Measurements from ENCODE around the gene GATA3. TPM values are rescaled to one million over a fixed set of nuclear protein-coding genes. Genes with fewer than 3 reads are reported as not detected.

Gene GATA3
- total RNA-seq, 2 donors from 2014 or later, result 7.6 to 10.9 TPM

GRCh38 chr10:8034466-8035005 lies 20.0 kb upstream of the GATA3 start:
- no peak overlapping the region for H3K27ac Mint-ChIP-seq
- DNase-seq (ENCODE audit: low spot score), result no peak
- no peak for ATAC-seq
- H3K4me3 Mint-ChIP-seq, result no peak overlapping the region
- peaks cover 18 to 25% of the 10 kb centered on the region in 2 donors for H3K4me1 Mint-ChIP-seq (ENCODE audit: low read depth in 2 of 2)
- H3K36me3 Mint-ChIP-seq, result peaks cover 6% of the 10 kb centered on the region
- peaks cover 49 to 57% of the 10 kb centered on the region in 2 donors for H3K27me3 Mint-ChIP-seq
- H3K9me3 Mint-ChIP-seq, result no peaks in the 10 kb centered on the region

DNA sequence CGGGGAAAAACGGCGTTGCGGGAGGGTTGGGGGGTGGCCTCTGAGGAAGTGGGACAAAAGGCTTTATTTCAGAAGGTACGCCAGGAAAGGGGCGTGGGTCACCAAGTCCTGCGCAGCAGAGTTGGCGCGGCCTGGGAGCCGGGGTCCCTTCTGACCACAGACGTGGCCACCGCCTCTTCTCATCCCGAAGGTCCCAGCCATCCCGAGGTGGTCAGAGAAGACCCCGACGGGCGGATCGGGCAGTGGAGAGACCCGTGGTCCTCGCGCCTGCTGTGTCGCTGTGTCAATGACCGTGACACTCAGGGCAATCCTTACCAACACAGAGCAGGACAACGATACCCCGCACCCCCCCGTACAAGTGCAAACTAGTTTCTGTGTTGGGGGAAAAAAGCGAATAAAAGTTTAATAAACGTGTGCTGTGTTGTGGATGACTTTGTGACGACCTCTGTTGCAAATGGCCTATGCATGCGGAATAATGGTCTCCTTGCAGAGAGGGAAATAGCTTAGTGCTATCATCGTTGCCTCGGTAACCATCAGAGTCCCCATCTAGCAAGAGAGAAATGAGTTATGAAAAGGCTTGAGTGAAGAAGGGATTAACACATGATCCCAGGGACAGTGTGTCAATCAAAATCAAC lies 19.4 kb upstream of the GATA3 start:
- peaks cover 53 to 63% of the 10 kb centered on the region in 2 donors for H3K27me3 Mint-ChIP-seq
- H3K9me3 Mint-ChIP-seq, result no peaks in the 10 kb centered on the region
- DNase-seq (ENCODE audit: low spot score) (no peak), ATAC-seq (no peak)
- peaks cover 6% of the 10 kb centered on the region for H3K36me3 Mint-ChIP-seq
- peak overlapping the region in 1 of 2 donors; percentile 28 for H3K27ac Mint-ChIP-seq
- peak overlapping the region; percentile 33 for H3K4me3 Mint-ChIP-seq
- peaks cover 21 to 26% of the 10 kb centered on the region in 2 donors for H3K4me1 Mint-ChIP-seq (ENCODE audit: low read depth in 2 of 2)

DNA sequence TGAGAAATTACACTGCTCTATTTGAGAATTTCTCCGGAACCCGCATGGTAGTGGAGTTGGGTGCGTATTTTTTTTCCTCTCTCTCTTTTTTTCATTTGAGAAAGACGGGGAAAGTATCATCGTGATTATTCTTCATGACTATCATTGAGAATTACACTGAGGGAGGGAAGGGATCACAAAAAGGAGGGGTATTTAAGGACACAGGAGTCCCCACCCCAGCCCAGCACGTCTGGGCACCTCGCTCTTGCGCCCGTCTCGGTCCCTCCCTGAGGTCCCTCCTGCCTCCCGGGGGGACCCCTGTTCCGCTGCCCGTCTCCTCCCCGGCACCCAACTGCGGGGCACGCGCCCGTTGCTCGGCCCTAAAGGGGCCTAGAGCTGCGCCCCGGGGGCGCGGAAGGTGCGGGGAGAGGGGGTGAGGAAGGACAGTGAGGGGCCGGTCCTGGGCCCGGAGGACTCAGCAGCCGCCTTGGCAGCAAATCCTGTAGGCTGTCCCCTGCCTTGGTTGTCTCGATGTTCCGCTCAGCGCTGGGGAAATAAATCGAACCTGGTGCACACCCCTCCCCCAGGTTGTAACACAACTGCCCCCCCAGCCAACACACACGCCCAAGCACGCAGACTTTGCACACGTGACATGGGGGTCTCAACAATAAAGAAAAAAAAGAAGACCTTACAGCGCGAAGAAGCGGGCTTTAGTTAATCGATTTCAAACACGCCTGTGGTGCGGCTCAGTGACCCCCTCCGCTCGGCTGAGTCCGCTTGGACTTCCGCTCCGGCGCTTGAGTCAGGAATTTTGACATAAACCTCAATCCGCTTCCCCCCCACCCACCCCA lies 18.6 kb upstream of the GATA3 start:
- DNase-seq (ENCODE audit: low spot score), result no peak
- H3K36me3 Mint-ChIP-seq, result peaks cover 6% of the 10 kb centered on the region
- H3K4me3 Mint-ChIP-seq, result peak overlapping the region; percentile 33
- peak overlapping the region in 1 of 2 donors; percentile 28 for H3K27ac Mint-ChIP-seq
- peaks cover 49 to 70% of the 10 kb centered on the region in 2 donors for H3K27me3 Mint-ChIP-seq
- H3K4me1 Mint-ChIP-seq (ENCODE audit: low read depth in 2 of 2), result peaks cover 21 to 26% of the 10 kb centered on the region in 2 donors
- no peaks in the 10 kb centered on the region for H3K9me3 Mint-ChIP-seq
- no peak for ATAC-seq

GRCh38 chr10:8036506-8037198 lies 17.8 kb upstream of the GATA3 start:
- DNase-seq (ENCODE audit: low spot score) (no peak), ATAC-seq (no peak)
- H3K4me3 Mint-ChIP-seq, result no peak overlapping the region
- H3K27me3 Mint-ChIP-seq, result peaks cover 50 to 74% of the 10 kb centered on the region in 2 donors
- H3K4me1 Mint-ChIP-seq (ENCODE audit: low read depth in 2 of 2), result peaks cover 22 to 26% of the 10 kb centered on the region in 2 donors
- H3K9me3 Mint-ChIP-seq, result no peaks in the 10 kb centered on the region
- H3K27ac Mint-ChIP-seq, result no peak overlapping the region
- peaks cover 6% of the 10 kb centered on the region for H3K36me3 Mint-ChIP-seq

- Mint-ChIP-seq H3K36me3 (peaks cover 6% of the 10 kb centered on the region), H3K9me3 (no peaks in the 10 kb centered on the region), H3K4me3 (peak overlapping the region; percentile 32), H3K27me3 (peaks cover 52 to 74% of the 10 kb centered on the region in 2 donors), H3K27ac (no peak overlapping the region), H3K4me1 (ENCODE audit: low read depth in 2 of 2) (peaks cover 26 to 27% of the 10 kb centered on the region in 2 donors)
- no peak for ATAC-seq
- no peak for DNase-seq (ENCODE audit: low spot score)
Measured at GRCh38 chr10:8037199-8037801, 17.2 kb upstream of the GATA3 start.

GRCh38 chr10:8037941-8038894 lies 16.3 kb upstream of the GATA3 start:
- DNase-seq (ENCODE audit: low spot score) (no peak), ATAC-seq (no peak)
- H3K27ac Mint-ChIP-seq, result peak overlapping the region; percentile 4 to 45
- H3K36me3 Mint-ChIP-seq, result peaks cover 12% of the 10 kb centered on the region
- H3K27me3 Mint-ChIP-seq, result peaks cover 55 to 74% of the 10 kb centered on the region in 2 donors
- H3K4me1 Mint-ChIP-seq (ENCODE audit: low read depth in 2 of 2), result peaks cover 34 to 35% of the 10 kb centered on the region in 2 donors
- H3K4me3 Mint-ChIP-seq, result no peak overlapping the region
- no peaks in the 10 kb centered on the region for H3K9me3 Mint-ChIP-seq

GRCh38 chr10:8039321-8039881 lies 15.1 kb upstream of the GATA3 start:
- no peak overlapping the region for H3K4me3 Mint-ChIP-seq
- ATAC-seq (no peak), DNase-seq (ENCODE audit: low spot score) (no peak)
- peaks cover 44 to 45% of the 10 kb centered on the region in 2 donors for H3K4me1 Mint-ChIP-seq (ENCODE audit: low read depth in 2 of 2)
- no peaks in the 10 kb centered on the region for H3K9me3 Mint-ChIP-seq
- H3K36me3 Mint-ChIP-seq, result peaks cover 12% of the 10 kb centered on the region
- peaks cover 61 to 80% of the 10 kb centered on the region in 2 donors for H3K27me3 Mint-ChIP-seq
- no peak overlapping the region for H3K27ac Mint-ChIP-seq

GRCh38 chr10:8040651-8041050 lies 13.8 kb upstream of the GATA3 start:
- peaks cover 12% of the 10 kb centered on the region for H3K36me3 Mint-ChIP-seq
- H3K27ac Mint-ChIP-seq, result no peak overlapping the region
- no peaks in the 10 kb centered on the region for H3K9me3 Mint-ChIP-seq
- no peak for ATAC-seq
- H3K4me1 Mint-ChIP-seq (ENCODE audit: low read depth in 2 of 2), result peaks cover 49 to 50% of the 10 kb centered on the region in 2 donors
- H3K4me3 Mint-ChIP-seq, result no peak overlapping the region
- DNase-seq (ENCODE audit: low spot score), result no peak
- H3K27me3 Mint-ChIP-seq, result peaks cover 64 to 86% of the 10 kb centered on the region in 2 donors

DNA sequence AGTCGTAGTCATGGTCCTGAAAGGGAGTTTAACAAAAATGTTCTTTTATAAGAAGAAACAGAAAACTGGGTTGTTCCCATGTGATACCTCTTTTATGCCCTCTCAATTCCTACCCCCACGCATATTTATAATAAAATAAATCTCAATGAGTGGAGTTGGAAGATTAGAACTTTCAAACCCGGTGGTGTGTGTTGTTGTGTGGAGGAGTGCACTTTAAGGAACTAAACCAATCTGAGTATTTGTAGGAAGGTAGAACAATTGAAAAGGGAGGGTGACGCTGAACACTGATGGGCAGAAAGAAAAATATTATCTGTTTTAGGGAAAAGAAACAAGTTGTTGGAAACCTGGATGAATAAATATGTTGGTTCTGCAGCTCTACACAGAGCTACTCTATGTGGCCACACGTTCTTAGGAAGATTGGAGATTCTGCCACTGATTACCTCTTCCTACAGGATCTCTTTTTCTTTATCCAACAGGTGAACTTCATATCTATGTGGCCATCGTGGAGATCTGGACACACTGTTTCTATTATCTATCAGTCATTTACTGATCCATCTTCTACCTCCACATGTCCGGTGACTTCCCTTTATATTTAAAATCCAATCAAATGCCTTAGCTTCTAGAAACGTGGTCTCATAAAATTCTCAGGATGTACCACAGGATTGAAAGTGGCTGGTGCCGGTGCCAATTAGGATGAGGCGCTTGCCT lies 13.1 kb upstream of the GATA3 start:
- Mint-ChIP-seq H3K4me3 (no peak overlapping the region), H3K4me1 (ENCODE audit: low read depth in 2 of 2) (peaks cover 57 to 58% of the 10 kb centered on the region in 2 donors), H3K36me3 (peaks cover 12% of the 10 kb centered on the region), H3K9me3 (no peaks in the 10 kb centered on the region), H3K27ac (no peak overlapping the region), H3K27me3 (peaks cover 69 to 93% of the 10 kb centered on the region in 2 donors)
- DNase-seq (ENCODE audit: low spot score), result no peak
- ATAC-seq, result no peak

DNA sequence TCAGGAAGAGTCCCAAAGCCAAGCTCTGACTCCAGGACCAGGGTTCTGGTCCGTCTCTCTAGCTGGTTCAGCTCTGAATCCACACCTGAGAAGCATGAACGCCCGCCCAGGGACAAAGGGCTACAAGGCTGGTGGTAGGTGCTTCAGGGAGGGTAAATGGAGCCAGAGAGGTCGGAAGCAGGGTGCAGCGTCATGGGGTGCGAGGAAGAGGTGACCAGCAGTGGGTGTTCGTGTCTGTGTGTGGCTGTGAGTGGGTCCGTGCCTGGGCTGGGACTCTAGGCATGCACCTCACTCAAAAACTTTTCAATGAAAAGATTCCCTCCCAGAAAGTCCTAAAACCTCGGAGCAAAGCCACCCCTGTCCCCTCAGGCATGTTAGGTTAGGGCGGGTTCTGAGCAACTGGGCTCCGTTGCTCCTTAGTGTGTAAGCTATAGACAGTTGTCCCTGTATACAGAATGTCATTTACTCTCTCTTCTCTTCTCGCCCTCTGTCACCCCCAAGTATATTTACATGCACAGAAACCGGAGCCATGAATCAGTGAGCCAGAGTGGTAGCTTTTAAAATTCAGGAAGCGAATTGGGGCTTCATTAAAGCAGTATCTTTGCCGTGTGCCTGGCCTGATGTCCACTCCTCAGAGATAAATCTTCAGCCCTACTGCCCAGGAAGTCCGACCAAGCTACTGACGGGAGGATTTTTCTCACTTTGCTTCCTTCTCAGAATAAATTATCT lies 12.3 kb upstream of the GATA3 start:
- H3K27me3 Mint-ChIP-seq, result peaks cover 72 to 98% of the 10 kb centered on the region in 2 donors
- peaks cover 12% of the 10 kb centered on the region for H3K36me3 Mint-ChIP-seq
- peaks cover 57 to 65% of the 10 kb centered on the region in 2 donors for H3K4me1 Mint-ChIP-seq (ENCODE audit: low read depth in 2 of 2)
- H3K4me3 Mint-ChIP-seq, result peak overlapping the region; percentile 51
- no peak for ATAC-seq
- H3K27ac Mint-ChIP-seq, result peak overlapping the region in 1 of 2 donors; percentile 23
- DNase-seq (ENCODE audit: low spot score), result no peak
- H3K9me3 Mint-ChIP-seq, result no peaks in the 10 kb centered on the region
